Nucleus accumbens (tissue), 56 donors: Measurements from ENCODE around the gene DNAJA2.

ENCODE experiments used
- DNase-seq, 56 donors: peaks; one replicate each; lab custom pipeline; 2025; lab: John Stamatoyannopoulos, UW

Gene DNAJA2

GRCh38 chr16:46929378-46930332 is 43.8 kb downstream of the DNAJA2 start:
- peak in 51 of 56 donors; percentile 23 to 89 (median 59) for DNase-seq

GRCh38 chr16:46928811-46929210 is 44.7 kb downstream of the DNAJA2 start:
- no peak for DNase-seq

GRCh38 chr16:46927273-46927672 is 46.2 kb downstream of the DNAJA2 start:
- DNase-seq, result peak in 8 of 56 donors; percentile 9 to 39 (median 25)

GRCh38 chr16:46926470-46927225 is 46.8 kb downstream of the DNAJA2 start:
- no peak for DNase-seq

GRCh38 chr16:46924402-46924801 is 49.1 kb downstream of the DNAJA2 start:
- DNase-seq, result no peak

GRCh38 chr16:46923513-46924295 is 49.8 kb downstream of the DNAJA2 start:
- DNase-seq, result no peak

- no peak for DNase-seq
Observed at GRCh38 chr16:46922239-46922638, 51.2 kb downstream of the DNAJA2 start.

GRCh38 chr16:46920402-46921068 is 52.9 kb downstream of the DNAJA2 start:
- peak in 12 of 56 donors; percentile 10 to 59 (median 24) for DNase-seq

- peak in 4 of 56 donors; percentile 8 to 24 (median 18) for DNase-seq
Observed at GRCh38 chr16:46918905-46919792, 54.3 kb downstream of the DNAJA2 start.

- DNase-seq, result no peak
Observed at GRCh38 chr16:46918400-46918799, 55.1 kb downstream of the DNAJA2 start.

- DNase-seq, result peak in 2 of 56 donors; percentile 17 to 23
Observed at GRCh38 chr16:46916980-46917379, 56.5 kb downstream of the DNAJA2 start.

- DNase-seq, result no peak
Observed at GRCh38 chr16:46915483-46916025, 57.9 kb downstream of the DNAJA2 start.

GRCh38 chr16:46914556-46915201 is 58.8 kb downstream of the DNAJA2 start:
- DNase-seq, result no peak

- no peak for DNase-seq
Observed at GRCh38 chr16:46911650-46912049, 61.8 kb downstream of the DNAJA2 start.

GRCh38 chr16:46911038-46911437 is 62.4 kb downstream of the DNAJA2 start:
- DNase-seq, result peak in 30 of 56 donors; percentile 20 to 66 (median 36)

- DNase-seq, result peak in 41 of 56 donors; percentile 8 to 74 (median 41)
Observed at GRCh38 chr16:46908540-46909372, 64.7 kb downstream of the DNAJA2 start.
